ENCODE measurements around the gene HCRTR1.

HCRTR1 gene

GRCh38 chr1:31574749-31575368 lies 42.6 kb upstream of the HCRTR1 start:
- H3K4me3 ChIP-seq (ENCODE audit: low read length), result no peak overlapping the region
- peaks cover 14% of the 10 kb centered on the region for H3K4me1 ChIP-seq (ENCODE audit: control insufficient read depth, insufficient read depth, low read length)
- no peak overlapping the region for H3K27ac ChIP-seq (ENCODE audit: low read length)
- no peaks in the 10 kb centered on the region for H3K9me3 ChIP-seq (ENCODE audit: control insufficient read depth, insufficient read depth, low read length)
- H3K27me3 ChIP-seq (ENCODE audit: control insufficient read depth, insufficient read depth, low read length), result no peaks in the 10 kb centered on the region
- DNase-seq (ENCODE audit: low read depth, low spot score), result no peak
- H3K36me3 ChIP-seq (ENCODE audit: control insufficient read depth, insufficient read depth, low read length), result no peaks in the 10 kb centered on the region
- WGBS (ENCODE audit: insufficient coverage, insufficient read length), result no CpG with 5 or more reads among the region's 10 CpGs

DNA sequence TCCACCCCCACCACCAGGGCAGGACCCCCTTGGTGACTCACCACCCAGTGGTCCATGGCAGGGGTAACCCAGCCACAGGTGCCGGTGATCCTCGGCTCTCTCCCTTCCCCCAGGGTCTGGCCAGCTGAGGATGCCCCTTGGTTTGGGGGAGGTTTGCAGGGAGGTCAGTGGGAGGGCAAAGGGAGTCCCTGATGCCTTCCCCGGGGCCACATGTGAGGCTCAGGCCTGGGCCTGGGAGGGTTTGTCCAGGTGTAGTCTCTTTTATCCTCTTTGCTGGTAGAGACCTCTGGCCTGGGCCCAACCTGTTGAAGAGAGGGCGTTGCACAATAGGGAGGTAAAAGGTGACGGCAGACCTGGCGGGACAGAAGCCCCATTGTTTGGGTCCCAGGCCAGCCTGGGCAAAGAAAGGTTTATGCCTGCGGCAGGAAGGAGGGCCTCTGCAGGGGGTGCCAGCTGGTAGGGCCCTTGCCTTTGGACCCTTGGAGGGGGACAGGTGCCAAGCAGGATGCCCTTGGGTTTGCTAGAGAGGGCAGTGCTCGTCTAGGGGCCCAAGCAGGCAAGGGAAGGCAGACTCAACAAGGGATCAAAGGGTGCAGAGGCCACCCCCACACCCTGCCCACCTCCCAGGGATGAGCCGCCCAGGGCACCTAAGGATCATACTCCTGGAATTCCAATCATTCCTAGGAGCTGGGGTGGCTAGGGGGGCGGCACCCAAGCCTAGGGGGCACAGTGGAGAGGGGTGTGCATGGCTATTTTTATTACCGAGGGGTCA lies 41.9 kb upstream of the HCRTR1 start:
- DNase-seq (ENCODE audit: low read depth, low spot score), result no peak
- Histone ChIP-seq H3K36me3 (ENCODE audit: control insufficient read depth, insufficient read depth, low read length) (no peaks in the 10 kb centered on the region), H3K27ac (ENCODE audit: low read length) (no peak overlapping the region), H3K4me3 (ENCODE audit: low read length) (no peak overlapping the region), H3K4me1 (ENCODE audit: control insufficient read depth, insufficient read depth, low read length) (peaks cover 14% of the 10 kb centered on the region), H3K27me3 (ENCODE audit: control insufficient read depth, insufficient read depth, low read length) (no peaks in the 10 kb centered on the region), H3K9me3 (ENCODE audit: control insufficient read depth, insufficient read depth, low read length) (no peaks in the 10 kb centered on the region)
- WGBS (ENCODE audit: insufficient coverage, insufficient read length), result no CpG with 5 or more reads among the region's 11 CpGs

GRCh38 chr1:31576201-31576669 lies 41.3 kb upstream of the HCRTR1 start, which contains the start of gene TINAGL1:
Gene TINAGL1 (plus strand): TSS chr1:31576515. CDS start chr1:31577149, 634 bp downstream.
- Histone ChIP-seq H3K27me3 (ENCODE audit: control insufficient read depth, insufficient read depth, low read length) (no peaks in the 10 kb centered on the region), H3K4me1 (ENCODE audit: control insufficient read depth, insufficient read depth, low read length) (peaks cover 15% of the 10 kb centered on the region), H3K4me3 (ENCODE audit: low read length) (no peak within 1 kb of the TSS), H3K9me3 (ENCODE audit: control insufficient read depth, insufficient read depth, low read length) (no peaks in the 10 kb centered on the region), H3K27ac (ENCODE audit: low read length) (no peak within 1 kb of the TSS), H3K36me3 (ENCODE audit: control insufficient read depth, insufficient read depth, low read length) (no peaks in the 10 kb centered on the region)
- DNase-seq (ENCODE audit: low read depth, low spot score), result no peak
- no CpG with 5 or more reads among the region's 25 CpGs for WGBS (ENCODE audit: insufficient coverage, insufficient read length)

DNA sequence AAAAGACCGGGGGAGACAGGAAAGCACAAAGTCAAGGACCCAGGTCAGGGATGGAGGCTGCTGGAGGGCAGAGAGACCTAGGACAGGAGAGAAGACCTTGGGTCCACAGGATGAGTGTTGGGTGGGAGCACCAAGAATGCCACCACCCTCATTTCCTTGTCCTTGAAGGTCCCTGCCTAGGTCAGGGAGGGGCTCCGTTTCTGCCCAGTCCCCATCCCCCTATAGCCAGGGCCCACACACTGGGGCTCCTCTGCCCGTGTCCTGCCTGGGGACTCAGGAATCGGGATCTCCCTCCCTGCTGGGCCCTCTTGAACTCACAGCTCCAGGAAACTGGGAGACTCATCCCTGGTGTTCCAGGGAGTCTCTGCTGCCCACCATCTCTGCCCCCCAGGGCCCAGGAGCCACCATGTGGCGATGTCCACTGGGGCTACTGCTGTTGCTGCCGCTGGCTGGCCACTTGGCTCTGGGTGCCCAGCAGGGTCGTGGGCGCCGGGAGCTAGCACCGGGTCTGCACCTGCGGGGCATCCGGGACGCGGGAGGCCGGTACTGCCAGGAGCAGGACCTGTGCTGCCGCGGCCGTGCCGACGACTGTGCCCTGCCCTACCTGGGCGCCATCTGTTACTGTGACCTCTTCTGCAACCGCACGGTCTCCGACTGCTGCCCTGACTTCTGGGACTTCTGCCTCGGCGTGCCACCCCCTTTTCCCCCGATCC lies 40.6 kb upstream of the HCRTR1 start:
- peaks cover 15% of the 10 kb centered on the region for H3K4me1 ChIP-seq (ENCODE audit: control insufficient read depth, insufficient read depth, low read length)
- no peak overlapping the region for H3K4me3 ChIP-seq (ENCODE audit: low read length)
- DNase-seq (ENCODE audit: low read depth, low spot score), result no peak
- no CpG with 5 or more reads among the region's 27 CpGs for WGBS (ENCODE audit: insufficient coverage, insufficient read length)
- no peaks in the 10 kb centered on the region for H3K36me3 ChIP-seq (ENCODE audit: control insufficient read depth, insufficient read depth, low read length)
- no peaks in the 10 kb centered on the region for H3K27me3 ChIP-seq (ENCODE audit: control insufficient read depth, insufficient read depth, low read length)
- H3K9me3 ChIP-seq (ENCODE audit: control insufficient read depth, insufficient read depth, low read length), result no peaks in the 10 kb centered on the region
- no peak overlapping the region for H3K27ac ChIP-seq (ENCODE audit: low read length)

GRCh38 chr1:31577515-31578192 lies 39.8 kb upstream of the HCRTR1 start:
- no CpG with 5 or more reads among the region's 6 CpGs for WGBS (ENCODE audit: insufficient coverage, insufficient read length)
- no peak overlapping the region for H3K4me3 ChIP-seq (ENCODE audit: low read length)
- peaks cover 15% of the 10 kb centered on the region for H3K4me1 ChIP-seq (ENCODE audit: control insufficient read depth, insufficient read depth, low read length)
- DNase-seq (ENCODE audit: low read depth, low spot score), result no peak
- H3K9me3 ChIP-seq (ENCODE audit: control insufficient read depth, insufficient read depth, low read length), result no peaks in the 10 kb centered on the region
- no peaks in the 10 kb centered on the region for H3K36me3 ChIP-seq (ENCODE audit: control insufficient read depth, insufficient read depth, low read length)
- H3K27ac ChIP-seq (ENCODE audit: low read length), result no peak overlapping the region
- no peaks in the 10 kb centered on the region for H3K27me3 ChIP-seq (ENCODE audit: control insufficient read depth, insufficient read depth, low read length)

DNA sequence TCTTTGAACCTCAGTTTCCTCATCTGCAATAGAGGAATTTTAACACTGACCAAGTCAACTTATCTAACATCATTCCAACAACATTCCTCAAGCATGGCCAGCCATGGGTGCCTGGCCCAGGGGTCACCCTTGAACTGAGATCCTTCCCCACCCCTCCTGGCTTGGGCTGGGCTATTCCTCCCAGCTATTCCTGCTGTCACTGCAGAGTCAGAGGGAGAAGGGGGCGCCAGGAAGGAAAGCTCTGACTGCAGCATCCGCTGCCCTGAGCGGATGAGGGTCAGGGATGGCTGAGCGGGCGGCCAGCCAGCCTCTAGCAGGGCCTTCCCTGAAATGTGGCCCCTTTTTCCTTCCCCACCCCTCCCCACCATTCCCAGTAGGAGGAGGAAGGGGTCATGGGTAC lies 38.1 kb upstream of the HCRTR1 start:
- no CpG with 5 or more reads among the region's 5 CpGs for WGBS (ENCODE audit: insufficient coverage, insufficient read length)
- Histone ChIP-seq H3K27ac (ENCODE audit: low read length) (no peak overlapping the region), H3K4me1 (ENCODE audit: control insufficient read depth, insufficient read depth, low read length) (peaks cover 20% of the 10 kb centered on the region), H3K27me3 (ENCODE audit: control insufficient read depth, insufficient read depth, low read length) (no peaks in the 10 kb centered on the region), H3K36me3 (ENCODE audit: control insufficient read depth, insufficient read depth, low read length) (no peaks in the 10 kb centered on the region), H3K4me3 (ENCODE audit: low read length) (no peak overlapping the region), H3K9me3 (ENCODE audit: control insufficient read depth, insufficient read depth, low read length) (no peaks in the 10 kb centered on the region)
- DNase-seq (ENCODE audit: low read depth, low spot score), result no peak

GRCh38 chr1:31580513-31580870 lies 37.0 kb upstream of the HCRTR1 start:
- no peak for DNase-seq (ENCODE audit: low read depth, low spot score)
- H3K36me3 ChIP-seq (ENCODE audit: control insufficient read depth, insufficient read depth, low read length), result no peaks in the 10 kb centered on the region
- no peaks in the 10 kb centered on the region for H3K9me3 ChIP-seq (ENCODE audit: control insufficient read depth, insufficient read depth, low read length)
- no peaks in the 10 kb centered on the region for H3K27me3 ChIP-seq (ENCODE audit: control insufficient read depth, insufficient read depth, low read length)
- no CpG with 5 or more reads among the region's 5 CpGs for WGBS (ENCODE audit: insufficient coverage, insufficient read length)
- H3K4me1 ChIP-seq (ENCODE audit: control insufficient read depth, insufficient read depth, low read length), result peaks cover 18% of the 10 kb centered on the region
- H3K4me3 ChIP-seq (ENCODE audit: low read length), result no peak overlapping the region
- H3K27ac ChIP-seq (ENCODE audit: low read length), result no peak overlapping the region

- Histone ChIP-seq H3K27ac (ENCODE audit: low read length) (no peak overlapping the region), H3K27me3 (ENCODE audit: control insufficient read depth, insufficient read depth, low read length) (no peaks in the 10 kb centered on the region), H3K36me3 (ENCODE audit: control insufficient read depth, insufficient read depth, low read length) (no peaks in the 10 kb centered on the region), H3K4me1 (ENCODE audit: control insufficient read depth, insufficient read depth, low read length) (peaks cover 15% of the 10 kb centered on the region), H3K4me3 (ENCODE audit: low read length) (no peak overlapping the region), H3K9me3 (ENCODE audit: control insufficient read depth, insufficient read depth, low read length) (no peaks in the 10 kb centered on the region)
- no CpG with 5 or more reads among the region's 15 CpGs for WGBS (ENCODE audit: insufficient coverage, insufficient read length)
- DNase-seq (ENCODE audit: low read depth, low spot score), result no peak
Observed at GRCh38 chr1:31580891-31581603, 36.4 kb upstream of the HCRTR1 start.

DNA sequence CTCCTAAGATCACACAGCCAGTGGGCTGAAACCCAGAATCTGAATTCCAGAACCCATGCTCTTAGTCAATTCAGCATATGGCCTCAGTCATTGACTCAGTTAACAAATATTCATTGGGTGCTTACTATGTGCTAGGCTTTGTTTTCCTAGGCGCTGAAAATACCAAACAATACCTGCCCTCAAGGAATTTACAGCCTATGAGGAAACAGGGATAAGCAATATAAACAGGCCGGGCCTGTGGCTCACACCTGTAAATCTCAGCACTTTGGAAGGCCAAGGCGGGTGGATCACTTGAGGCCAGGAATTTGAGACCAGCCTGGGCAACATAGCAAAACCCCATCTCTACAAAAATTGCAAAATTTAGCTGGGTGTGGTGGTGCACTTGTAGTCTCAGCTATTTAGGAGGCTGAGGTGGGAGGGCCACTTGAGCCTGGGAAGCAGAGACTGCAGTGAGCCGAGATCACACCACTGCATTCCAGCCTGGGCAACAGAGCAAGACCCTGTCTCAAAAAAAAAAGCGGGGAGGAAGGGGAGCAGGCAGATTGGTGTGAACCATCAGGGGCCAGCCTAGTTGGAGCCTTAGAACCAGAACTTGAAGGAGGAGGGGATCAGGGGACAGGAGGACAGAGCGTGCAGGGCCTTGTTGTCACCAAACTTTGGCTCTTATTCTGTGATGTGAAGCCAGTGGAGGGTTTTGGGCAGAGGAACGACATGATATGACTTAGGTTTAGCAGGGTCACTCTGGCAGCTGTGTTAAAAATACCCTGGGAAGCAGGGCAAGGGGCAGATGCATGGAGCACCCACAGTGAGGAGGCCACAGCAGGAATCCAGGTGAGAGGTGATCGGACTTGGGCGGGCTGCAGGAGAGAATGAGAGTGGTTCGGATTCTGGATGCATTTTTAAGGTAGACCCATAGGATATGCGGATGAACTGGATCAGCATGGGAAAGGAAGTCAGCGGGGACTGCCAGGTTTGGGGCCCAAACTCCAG lies 35.4 kb upstream of the HCRTR1 start:
- peaks cover 13% of the 10 kb centered on the region for H3K4me1 ChIP-seq (ENCODE audit: control insufficient read depth, insufficient read depth, low read length)
- no peak overlapping the region for H3K4me3 ChIP-seq (ENCODE audit: low read length)
- no peak for DNase-seq (ENCODE audit: low read depth, low spot score)

More for the DNA sequence above, 35.4 kb upstream of the HCRTR1 start:
- Histone ChIP-seq H3K27ac (ENCODE audit: low read length) (no peak overlapping the region), H3K27me3 (ENCODE audit: control insufficient read depth, insufficient read depth, low read length) (no peaks in the 10 kb centered on the region), H3K36me3 (ENCODE audit: control insufficient read depth, insufficient read depth, low read length) (no peaks in the 10 kb centered on the region), H3K9me3 (ENCODE audit: control insufficient read depth, insufficient read depth, low read length) (no peaks in the 10 kb centered on the region)
- WGBS (ENCODE audit: insufficient coverage, insufficient read length), result no CpG with 5 or more reads among the region's 12 CpGs

Data from iPS DF 6.9 (cell line).